ENCODE measurements around the gene ABHD16B.

DNA sequence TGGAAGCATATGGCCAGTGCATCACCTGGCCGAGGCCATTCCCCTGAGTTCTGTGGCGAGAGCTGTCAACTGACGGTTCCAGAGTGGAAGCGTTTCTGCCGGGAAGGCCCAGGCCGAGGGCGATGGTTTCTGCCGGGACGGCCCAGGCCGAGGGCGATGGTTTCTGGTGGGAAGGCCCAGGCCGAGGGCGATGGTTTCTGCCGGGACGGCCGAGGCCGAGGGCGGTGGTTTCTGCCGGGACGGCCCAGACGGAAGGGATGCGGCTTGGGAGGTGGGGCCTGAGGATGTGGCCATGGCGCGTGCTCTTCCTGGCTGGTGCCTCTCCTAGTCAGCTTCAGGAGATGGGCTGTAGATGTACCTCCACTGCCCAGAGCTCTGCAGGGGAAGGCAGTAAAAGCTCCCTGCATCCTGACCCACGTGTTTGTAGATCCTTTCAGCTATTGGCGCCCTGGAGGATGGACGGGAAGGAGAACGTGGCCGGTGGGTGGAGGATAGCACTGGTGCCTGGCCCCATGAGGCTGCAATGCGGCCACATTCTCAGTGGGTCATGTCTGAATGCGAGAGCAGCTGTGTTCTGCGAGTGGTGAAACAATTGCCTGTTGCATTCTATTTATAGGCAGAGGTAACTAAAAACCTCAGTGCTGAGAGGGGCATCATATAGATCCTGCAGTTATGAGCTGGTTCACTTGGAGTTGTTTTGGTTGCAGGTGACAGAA lies 16.6 kb downstream of the ABHD16B start:
- TF ChIP-seq, protein P1, sequence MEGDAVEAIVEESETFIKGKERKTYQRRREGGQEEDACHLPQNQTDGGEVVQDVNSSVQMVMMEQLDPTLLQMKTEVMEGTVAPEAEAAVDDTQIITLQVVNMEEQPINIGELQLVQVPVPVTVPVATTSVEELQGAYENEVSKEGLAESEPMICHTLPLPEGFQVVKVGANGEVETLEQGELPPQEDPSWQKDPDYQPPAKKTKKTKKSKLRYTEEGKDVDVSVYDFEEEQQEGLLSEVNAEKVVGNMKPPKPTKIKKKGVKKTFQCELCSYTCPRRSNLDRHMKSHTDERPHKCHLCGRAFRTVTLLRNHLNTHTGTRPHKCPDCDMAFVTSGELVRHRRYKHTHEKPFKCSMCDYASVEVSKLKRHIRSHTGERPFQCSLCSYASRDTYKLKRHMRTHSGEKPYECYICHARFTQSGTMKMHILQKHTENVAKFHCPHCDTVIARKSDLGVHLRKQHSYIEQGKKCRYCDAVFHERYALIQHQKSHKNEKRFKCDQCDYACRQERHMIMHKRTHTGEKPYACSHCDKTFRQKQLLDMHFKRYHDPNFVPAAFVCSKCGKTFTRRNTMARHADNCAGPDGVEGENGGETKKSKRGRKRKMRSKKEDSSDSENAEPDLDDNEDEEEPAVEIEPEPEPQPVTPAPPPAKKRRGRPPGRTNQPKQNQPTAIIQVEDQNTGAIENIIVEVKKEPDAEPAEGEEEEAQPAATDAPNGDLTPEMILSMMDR (conservative IDR thresholded peaks at IDR 0.05; ENCODE audit: low read length), result no peak
- no peak for TF ChIP-seq EZH2phosphoT487 (IDR thresholded peaks at IDR 0.05; ENCODE audit: borderline replicate concordance)
